ENCODE data around the gene KIAA0825. TPM values are rescaled to one million over a fixed set of nuclear protein-coding genes. Genes with fewer than 3 reads are reported as not detected.
A peak's percentile ranks its signal among the peaks of the same experiment; 100 is the strongest.

The KIAA0825 gene
- total RNA-seq, 4 donors from 2014 or later = 1.8 to 3.4 (median 2.6) TPM

DNA sequence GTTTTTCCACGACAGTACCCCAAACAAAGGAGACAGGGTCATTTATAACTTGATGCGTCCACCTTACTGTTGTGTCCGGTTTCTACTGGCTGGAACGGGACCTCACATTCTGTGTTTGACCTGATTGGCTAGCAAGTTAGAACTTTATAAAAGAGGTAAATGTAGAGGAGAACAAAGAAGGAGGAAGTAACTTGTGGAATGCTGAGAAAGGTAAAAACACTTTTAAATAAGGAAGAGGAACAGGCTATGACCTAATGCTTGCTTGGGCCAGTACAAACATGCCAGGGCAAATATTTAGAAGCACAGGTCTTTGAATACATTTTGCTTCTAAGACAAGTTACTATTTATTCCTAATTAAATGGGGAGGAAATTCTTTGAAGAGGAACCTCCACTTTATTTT is 251.6 kb downstream of the KIAA0825 start:
- WGBS, 2 donors = 49 to 52% methylated on average over 4 of the region's 4 CpGs

DNA sequence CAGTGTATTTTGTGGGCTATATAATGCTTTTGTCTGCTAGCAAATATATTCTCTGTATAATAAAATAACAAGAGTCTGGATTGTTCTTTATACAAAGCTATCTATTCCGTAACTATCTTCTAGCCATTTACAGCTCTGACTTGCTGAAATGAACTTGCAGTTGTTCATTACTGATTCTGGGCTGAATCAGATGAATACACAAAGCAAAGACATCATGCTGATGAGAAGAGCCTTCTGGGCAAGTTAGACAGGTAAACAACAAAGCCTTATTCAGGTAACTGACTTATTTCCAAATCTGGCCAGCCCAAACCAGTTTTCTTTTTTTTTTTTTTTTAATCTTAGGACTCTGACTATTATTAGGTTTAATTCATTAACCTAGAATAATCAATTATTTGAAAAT is 255.5 kb downstream of the KIAA0825 start:
- intact Hi-C loops (cut with DNase I) = no loop called here
- TF ChIP-seq, protein P1, sequence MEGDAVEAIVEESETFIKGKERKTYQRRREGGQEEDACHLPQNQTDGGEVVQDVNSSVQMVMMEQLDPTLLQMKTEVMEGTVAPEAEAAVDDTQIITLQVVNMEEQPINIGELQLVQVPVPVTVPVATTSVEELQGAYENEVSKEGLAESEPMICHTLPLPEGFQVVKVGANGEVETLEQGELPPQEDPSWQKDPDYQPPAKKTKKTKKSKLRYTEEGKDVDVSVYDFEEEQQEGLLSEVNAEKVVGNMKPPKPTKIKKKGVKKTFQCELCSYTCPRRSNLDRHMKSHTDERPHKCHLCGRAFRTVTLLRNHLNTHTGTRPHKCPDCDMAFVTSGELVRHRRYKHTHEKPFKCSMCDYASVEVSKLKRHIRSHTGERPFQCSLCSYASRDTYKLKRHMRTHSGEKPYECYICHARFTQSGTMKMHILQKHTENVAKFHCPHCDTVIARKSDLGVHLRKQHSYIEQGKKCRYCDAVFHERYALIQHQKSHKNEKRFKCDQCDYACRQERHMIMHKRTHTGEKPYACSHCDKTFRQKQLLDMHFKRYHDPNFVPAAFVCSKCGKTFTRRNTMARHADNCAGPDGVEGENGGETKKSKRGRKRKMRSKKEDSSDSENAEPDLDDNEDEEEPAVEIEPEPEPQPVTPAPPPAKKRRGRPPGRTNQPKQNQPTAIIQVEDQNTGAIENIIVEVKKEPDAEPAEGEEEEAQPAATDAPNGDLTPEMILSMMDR (IDR thresholded peaks at IDR 0.05) = no peak
- no peak for TF ChIP-seq POLR2A (IDR thresholded peaks at IDR 0.05)
- no peak for DNase-seq
- Histone ChIP-seq H3K36me3 (no peaks in the 10 kb centered on the region), H3K4me3 (no peak overlapping the region), H3K27ac (peak overlapping the region in 1 of 4 donors; percentile 49), H3K4me1 (peaks cover 0 to 40% (median 6%) of the 10 kb centered on the region in 3 donors), H3K9me3 (no peaks in the 10 kb centered on the region), H3K27me3 (no peaks in the 10 kb centered on the region)
- WGBS, 2 donors = 43 to 47% methylated on average over 1 of the region's 1 CpG

More for the DNA sequence above, 251.6 kb downstream of the KIAA0825 start:
- intact Hi-C loops (cut with DNase I) = no loop called here
- Histone ChIP-seq H3K27ac (peak overlapping the region; percentile 34 to 82 (median 76)), H3K9me3 (no peaks in the 10 kb centered on the region), H3K36me3 (no peaks in the 10 kb centered on the region), H3K4me1 (peaks cover 0 to 40% (median 6%) of the 10 kb centered on the region in 3 donors), H3K27me3 (no peaks in the 10 kb centered on the region), H3K4me3 (no peak overlapping the region)
- TF ChIP-seq, protein P1 (IDR thresholded peaks at IDR 0.05) = no peak
- TF ChIP-seq POLR2A (IDR thresholded peaks at IDR 0.05) = no peak
- no peak for DNase-seq

DNA sequence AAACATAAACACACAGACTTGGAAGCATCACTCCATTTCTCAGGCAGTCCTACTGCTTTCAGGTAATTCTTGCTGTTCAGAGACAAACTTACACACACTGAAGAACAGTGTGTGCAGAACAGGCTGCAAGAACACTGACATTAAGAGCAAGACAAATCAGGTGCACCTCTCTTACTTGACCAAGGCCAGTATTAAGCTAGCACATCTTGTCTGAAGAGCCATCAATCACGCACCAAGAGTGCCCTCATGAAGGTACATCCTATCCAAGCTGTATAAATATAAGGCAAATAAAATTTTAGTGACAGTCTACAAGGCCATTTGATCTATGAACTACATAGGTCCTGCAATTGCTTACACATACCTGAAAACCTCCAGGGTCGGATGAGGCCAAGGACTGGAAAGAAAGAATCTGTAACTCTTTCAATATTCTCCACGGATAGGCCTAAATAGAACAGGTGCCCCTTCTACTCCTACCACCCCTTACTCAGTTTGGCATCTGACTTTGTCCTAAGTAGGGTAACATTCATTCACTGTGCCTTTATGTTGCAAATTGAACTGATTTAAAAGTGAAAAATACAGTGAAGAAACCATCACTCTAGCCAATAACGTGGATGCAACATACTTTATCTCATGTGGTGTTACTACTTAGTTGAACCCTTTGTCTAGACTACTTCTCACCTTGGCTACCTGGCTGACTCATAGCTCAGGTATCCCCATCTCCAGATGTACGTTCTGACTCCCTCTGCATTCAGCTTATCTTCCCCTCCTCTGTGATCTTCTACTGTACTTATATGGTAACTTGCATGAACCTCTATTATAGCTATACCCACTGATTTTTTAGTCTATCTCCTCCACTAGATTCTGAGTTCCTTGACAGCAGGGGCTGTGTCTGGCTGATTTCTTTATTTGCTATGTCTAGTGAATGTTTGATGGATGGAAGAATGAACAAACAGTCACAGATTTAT is 256.3 kb downstream of the KIAA0825 start:
- Histone ChIP-seq H3K4me3 (no peak overlapping the region), H3K36me3 (no peaks in the 10 kb centered on the region), H3K27ac (peak overlapping the region in 1 of 4 donors; percentile 49), H3K4me1 (peaks cover 0 to 32% (median 2%) of the 10 kb centered on the region in 3 donors), H3K9me3 (no peaks in the 10 kb centered on the region), H3K27me3 (no peaks in the 10 kb centered on the region)
- 55 to 68% methylated on average over 5 of the region's 5 CpGs for WGBS, 2 donors
- intact Hi-C loops (cut with DNase I) = no loop called here
- TF ChIP-seq, protein P1 (IDR thresholded peaks at IDR 0.05) = no peak
- TF ChIP-seq POLR2A (IDR thresholded peaks at IDR 0.05) = no peak
- DNase-seq = no peak

DNA sequence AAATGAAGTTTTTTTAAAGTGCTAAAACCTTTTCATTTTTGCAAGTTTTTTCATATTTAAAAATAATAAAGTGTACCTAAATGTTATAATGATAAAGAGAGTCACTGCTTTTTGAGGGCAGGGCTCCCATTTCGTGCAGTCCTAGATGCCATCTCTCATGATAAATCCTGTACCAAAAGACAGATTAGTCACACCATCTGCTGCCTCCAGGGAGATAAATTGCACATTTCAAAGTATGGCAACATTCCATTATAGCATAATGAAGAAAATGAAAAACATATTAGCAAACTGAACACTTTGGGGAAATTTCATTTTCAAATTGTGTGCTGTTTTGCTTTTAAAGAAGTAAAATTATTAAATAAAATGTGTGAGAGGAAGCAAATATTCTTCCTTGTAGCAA is 257.2 kb downstream of the KIAA0825 start:
- no peaks in the 10 kb centered on the region for H3K27me3 ChIP-seq
- no peak overlapping the region for H3K27ac ChIP-seq
- H3K4me1 ChIP-seq = peaks cover 0 to 23% (median 0%) of the 10 kb centered on the region in 3 donors
- no peak overlapping the region for H3K4me3 ChIP-seq
- no peak for DNase-seq
- no peaks in the 10 kb centered on the region for H3K9me3 ChIP-seq
- TF ChIP-seq, protein P1 (IDR thresholded peaks at IDR 0.05) = no peak
- TF ChIP-seq POLR2A (IDR thresholded peaks at IDR 0.05) = no peak
- WGBS, 2 donors = 14 to 44% methylated on average over 1 of the region's 1 CpG
- intact Hi-C loops (cut with DNase I) = no loop called here
- no peaks in the 10 kb centered on the region for H3K36me3 ChIP-seq

All from esophagus squamous epithelium (tissue), 5 donors.